KBM-7 (cell line): Measurements from ENCODE around the gene INSM1.
"Not testable (repeated sequence)": the region's sequence is repeated elsewhere in the genome, so short reads cannot be mapped to it uniquely, and the experiment has no call there.

ENCODE experiments used
- DNase-seq: peaks from one replicate; pipeline ENCODE4 v3.0.0-alpha.2; 2015
- in situ Hi-C: fragments of 300-500 bp; cut with MboI; formaldehyde crosslinking; loops from 2 replicates; pipeline ENCODE4 v1.14.3; 2020; ENCODE audit warnings: low sequenced_read_pairs, low pct_unique_long_range_greater_than_20kb, mixed read lengths

The INSM1 gene, protein sequence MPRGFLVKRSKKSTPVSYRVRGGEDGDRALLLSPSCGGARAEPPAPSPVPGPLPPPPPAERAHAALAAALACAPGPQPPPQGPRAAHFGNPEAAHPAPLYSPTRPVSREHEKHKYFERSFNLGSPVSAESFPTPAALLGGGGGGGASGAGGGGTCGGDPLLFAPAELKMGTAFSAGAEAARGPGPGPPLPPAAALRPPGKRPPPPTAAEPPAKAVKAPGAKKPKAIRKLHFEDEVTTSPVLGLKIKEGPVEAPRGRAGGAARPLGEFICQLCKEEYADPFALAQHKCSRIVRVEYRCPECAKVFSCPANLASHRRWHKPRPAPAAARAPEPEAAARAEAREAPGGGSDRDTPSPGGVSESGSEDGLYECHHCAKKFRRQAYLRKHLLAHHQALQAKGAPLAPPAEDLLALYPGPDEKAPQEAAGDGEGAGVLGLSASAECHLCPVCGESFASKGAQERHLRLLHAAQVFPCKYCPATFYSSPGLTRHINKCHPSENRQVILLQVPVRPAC

DNA sequence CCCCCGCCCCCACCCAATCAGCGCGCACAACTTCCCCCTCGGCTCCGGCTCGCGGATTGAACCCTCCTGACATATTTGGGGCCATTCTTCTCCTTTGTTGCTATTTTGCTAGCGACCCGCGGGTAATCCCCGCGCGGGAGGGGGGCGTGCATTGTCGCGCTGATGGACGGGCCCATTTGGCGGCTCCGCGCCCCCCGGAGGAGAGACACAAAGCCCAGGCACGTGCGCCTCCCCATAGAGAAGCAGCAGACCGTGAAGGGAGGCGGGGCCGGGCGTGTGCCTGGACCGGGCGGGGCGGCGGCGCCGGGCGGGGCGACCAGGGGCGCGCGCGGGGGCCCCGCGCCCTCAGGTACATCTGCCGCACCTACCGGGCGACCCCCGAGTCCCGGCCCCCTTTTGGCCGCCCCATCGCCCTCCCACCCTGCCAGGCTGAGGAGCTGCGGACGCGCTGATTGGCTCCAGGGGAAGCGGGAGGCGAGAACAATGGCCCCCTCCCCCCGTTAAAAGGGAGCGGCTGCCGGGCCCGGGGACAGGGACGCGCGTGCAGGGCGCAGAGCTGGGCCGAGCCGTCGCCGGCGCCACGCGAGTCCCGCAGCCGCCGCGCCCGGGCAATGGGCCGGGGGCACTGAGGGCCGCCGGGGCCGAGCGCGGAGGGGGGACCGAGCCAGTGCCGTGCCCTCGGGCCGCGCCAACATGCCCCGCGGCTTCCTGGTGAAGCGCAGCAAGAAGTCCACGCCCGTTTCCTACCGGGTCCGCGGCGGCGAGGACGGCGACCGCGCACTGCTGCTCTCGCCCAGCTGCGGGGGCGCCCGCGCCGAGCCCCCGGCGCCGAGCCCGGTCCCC lies at the start of gene INSM1:
INSM1 (plus strand) TSS at position 530 of the 843 bp plus-strand sequence; CDS start at position 694, 164 bp downstream.
- in situ Hi-C loops: no loop called here
- DNase-seq: no peak

DNA sequence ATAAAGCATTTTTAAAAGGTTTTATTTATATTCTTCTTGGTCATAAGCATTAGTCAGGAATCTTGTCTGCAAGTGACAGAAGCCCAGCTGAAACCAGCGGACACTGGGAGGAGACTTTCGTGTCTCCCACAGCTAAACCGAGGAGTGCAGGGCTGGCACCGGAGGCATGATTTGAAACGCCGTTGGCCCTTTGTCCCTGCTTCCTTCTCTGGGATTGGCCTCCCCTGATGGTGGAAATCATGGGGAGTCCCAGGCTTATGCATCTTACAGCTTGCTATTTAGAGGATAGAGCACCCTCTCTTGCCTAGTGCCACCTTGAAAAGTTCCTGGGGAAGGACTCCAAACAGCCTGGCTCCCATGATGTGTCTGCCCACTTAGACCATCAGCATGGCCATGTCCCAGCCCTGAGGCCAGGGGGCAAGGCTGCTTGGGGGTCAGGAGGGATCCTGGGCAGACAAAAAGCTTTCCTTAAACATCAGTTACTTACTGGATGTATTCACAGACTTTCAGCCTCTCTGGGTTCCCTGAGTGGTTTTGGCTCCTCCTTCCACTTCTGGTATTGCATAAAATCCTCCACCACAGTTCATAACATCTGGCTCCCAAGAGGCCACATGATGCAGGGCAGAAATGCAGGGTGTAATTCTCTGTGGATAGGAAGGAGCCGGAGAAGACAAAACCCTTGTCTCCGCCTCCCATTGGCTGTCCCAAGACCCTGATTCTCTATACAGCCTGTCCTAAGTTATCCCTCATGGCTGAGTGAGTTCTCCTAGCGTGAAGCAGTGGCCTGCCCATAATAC lies 49.3 kb upstream of the INSM1 start:
- in situ Hi-C loops: no loop called here
- peak; percentile 9 for DNase-seq

DNA sequence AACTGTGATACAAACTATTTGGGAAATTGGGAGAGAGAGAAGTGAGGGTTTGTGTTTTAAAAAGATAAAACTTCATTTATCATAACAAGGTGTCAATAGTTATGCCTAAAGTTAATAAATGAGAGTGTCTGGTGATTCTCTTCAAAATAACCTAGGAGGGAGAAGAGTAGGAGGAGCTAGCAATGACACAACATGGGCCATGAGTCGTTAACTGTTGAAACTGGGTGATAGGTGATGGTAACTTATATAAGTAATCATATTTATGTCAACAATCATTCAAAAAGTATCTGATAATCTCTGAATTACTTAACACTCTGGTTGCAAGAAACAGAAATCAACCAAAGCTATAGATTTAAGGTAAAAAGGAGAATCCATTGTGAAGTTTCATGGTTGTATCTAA lies 46.8 kb upstream of the INSM1 start:
- DNase-seq: no peak
- in situ Hi-C loops: no loop called here

DNA sequence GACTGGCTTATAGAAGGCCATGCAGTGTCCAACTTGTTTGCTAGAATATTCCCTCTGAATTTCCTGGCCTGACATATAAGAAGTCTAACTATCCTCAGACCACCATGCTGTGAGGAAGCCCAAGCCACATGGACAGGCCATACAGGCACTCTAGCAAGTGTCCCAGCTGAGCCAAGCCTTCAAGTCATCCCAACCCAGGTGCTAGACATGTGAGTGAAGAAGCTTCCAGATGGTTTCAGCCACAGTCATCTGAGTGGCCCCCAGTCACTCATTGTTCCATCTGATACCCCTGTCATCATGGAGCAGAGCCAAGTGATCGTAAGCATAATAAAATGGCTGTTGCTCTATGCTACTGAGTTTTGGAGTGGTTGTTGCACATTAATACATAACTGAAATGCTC lies 46.0 kb upstream of the INSM1 start:
- DNase-seq: no peak
- in situ Hi-C loops: no loop called here

DNA sequence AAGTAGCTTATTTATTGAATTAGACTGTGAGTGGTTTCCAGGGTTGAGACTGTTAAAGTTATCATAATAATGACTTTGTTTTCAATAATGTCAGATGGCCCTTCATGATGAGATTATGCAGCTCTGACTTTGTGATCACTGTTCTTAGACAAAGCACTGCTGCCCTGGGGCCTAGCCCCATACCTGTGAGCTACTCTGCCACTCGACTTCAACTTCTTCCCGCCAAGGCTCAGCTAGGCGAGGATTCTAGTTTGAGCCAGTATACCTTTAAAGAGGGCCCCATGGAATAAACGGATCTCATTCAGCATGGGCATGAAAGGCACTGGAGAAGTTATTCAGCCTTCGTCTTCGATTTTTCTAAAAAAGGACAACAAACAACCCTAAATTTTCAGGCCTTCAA lies 45.0 kb upstream of the INSM1 start:
- no peak for DNase-seq
- in situ Hi-C loops: no loop called here

DNA sequence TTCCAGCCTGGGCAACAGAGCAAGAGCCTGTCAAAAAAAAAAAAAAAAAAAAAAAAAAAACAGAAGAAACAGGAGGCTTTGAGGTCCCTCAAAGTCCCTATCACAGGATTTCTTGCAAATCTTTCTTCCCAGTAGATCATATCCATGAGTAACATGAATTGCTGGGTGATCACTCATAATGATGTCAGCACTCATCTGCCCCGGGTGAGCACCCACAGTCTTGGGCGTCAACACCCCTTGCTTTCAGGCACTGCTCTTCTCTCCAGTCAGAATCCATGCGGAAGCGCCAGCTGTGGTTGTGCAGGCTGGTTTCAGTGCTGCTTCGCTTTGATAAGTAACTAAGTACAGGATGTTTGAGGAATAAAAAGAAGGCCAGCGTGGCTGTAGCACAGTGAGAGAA lies 40.2 kb upstream of the INSM1 start:
- in situ Hi-C loops: no loop called here
- no peak for DNase-seq

DNA sequence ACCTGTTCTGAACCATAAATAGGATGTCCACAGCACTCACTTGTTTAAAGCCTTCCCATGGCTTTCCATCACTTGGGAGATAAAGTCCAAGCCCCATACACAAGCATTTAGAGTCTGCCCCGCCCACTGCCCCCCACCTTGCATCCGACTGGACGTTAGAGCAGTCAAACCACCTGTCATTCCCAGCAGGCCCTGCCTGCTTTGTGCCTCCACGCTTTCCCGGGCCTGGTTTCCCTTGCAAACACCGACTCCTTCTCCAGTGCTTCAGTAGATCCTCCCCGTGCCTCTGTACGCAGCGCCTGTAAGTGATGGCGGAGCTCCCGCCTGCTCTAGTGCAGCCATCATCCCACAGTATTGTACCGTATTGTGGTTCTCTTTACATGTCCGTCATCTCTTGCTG lies 38.3 kb upstream of the INSM1 start:
- in situ Hi-C loops: no loop called here
- DNase-seq: no peak

DNA sequence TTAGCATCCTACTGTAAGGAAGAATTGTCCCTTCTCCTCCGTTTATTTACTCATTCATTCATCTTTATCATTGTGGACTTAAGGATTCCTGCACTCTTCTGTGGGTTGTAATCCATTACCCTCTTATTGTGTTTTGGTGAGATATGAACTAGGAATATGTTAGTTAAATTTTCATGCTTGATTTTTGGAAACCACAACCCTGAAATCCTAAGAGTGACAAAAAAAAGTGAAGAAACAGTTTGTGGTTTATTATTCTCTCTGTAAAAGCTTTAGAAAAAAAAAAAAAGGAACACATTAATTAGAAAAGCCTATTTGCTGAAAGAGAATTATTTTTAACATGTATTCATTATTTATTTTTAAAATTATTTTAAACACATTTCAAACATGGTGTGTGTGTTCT lies 36.7 kb upstream of the INSM1 start:
- in situ Hi-C loops: no loop called here

DNA sequence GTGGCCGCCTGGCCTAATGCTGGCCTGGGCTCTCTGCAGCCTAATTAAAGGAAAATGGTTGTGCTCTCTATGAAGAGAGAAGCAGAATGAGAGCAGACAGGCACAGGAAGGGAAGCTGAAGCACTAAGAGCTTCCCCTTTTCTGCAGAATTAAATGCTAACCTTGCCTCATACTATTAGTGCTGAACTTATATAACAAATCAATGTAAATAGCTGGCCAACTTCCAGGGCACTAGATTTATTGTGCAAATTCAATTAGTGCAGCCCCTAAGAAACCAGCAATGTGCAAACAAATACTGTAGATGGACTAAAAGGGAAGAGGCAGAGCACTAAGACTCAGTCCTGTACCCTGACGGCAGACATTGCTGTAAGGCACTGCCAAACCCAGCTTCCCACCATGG lies 36.1 kb upstream of the INSM1 start:
- in situ Hi-C loops: no loop called here
- peak; percentile 38 for DNase-seq

More for the DNA sequence above, 36.7 kb upstream of the INSM1 start:
- DNase-seq: no peak

DNA sequence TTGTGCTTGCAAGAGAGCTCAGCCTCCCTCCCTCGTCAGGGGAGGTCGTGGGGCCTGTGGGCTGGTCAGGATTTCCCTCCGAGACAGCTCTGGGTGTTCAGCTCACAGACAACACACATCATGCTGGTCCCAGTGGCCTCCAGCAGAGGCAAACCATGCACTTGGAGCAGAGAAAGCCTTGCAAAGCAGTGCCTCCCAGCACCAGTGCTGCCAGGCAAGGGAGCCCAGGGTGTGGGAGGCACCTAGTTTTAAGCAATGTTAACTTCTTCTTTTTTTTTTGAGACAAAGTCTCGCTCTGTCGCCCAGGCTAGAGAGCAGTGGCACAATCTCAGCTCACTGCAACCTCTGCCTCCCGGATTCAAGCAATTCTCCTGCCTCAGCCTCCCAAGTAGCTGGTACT lies 34.0 kb upstream of the INSM1 start:
- in situ Hi-C loops: no loop called here
- DNase-seq: no peak

DNA sequence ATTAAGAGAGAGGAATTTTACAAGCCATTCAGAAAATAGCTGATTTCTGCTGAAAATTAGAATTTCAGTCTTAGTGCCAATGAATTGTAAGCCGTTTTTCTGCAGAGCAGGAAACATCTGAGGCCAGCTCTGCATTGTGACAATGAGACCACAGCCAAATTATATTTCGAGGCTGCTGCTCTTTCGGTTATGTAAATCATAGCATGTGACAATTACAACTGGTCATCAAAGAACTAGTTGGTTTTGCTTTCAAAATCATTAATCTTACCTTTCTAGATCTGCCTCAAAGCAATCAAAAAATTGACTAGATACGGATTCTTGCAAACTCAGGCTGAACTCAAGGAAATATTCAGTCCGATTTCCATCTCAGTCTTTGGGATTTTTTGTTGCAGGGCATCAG lies 33.4 kb upstream of the INSM1 start:
- in situ Hi-C loops: no loop called here
- DNase-seq: no peak

DNA sequence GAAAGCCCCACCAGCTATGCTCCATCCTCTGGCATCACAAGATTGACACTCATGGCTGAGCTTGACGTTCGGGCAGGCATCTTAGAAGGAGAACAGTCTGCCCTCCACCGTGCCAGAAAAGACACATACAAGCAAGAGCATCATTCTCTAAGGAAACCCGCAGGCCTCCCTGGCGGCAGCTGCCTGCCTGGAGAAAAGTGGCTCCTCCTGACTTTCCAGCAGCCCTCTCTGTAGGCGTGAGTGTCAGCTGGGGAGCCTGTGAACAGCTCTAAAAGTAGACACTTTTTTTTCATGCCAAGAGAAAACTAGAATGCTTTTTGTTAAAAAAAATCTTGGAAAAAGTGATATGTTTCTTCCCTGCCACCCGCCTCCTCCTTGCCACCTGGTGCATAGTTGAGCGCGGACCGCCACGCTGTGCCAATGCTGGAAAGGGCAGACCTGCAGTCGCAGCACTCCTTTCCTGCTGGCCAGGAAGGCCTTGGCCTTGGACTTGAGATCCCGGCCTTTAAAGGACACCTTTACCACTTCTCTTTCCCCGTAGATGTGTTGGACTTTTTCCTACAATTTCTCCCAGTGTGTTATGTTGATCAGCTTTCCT lies 29.7 kb upstream of the INSM1 start:
- no peak for DNase-seq

DNA sequence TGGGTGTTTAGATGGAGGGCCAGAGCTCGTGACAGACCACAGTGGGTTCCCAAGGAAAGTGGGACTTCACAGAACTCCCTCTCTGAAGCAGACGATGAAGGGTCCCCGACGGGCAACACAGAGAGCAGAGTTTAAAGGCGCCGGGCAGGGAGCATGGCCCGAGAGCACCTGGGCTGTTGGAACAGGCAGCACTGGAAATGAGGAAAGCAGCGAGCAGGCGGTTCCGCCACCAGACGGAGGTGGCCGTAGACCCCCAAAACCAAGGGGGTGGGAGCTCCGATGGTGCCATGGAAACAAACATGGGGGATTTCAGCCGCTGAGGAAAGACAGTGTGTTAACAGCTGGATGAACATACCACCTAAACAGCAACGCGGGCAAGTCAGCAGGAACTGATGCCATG lies 27.5 kb upstream of the INSM1 start:
- in situ Hi-C loops: no loop called here
- DNase-seq: no peak

More for the DNA sequence above, 29.7 kb upstream of the INSM1 start:
- in situ Hi-C loops: no loop called here

DNA sequence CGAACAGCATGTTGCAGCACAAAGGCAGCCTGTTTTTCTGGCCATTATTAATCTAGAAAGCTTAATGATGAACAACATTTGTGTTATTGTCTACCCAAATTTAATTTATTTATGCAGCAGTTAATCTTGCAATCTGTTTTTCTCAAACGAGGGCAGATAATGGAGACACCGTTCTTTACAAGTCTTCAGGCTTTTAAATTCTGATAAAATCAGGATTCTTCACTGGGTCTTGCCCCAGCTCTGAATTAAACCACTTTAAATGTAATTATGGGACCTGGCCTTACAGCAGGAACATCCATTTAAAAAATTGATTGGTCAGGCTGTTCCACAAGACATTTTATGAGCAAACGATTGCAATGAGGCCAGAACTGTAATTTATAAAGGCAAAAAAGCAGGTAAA lies 26.5 kb upstream of the INSM1 start:
- no peak for DNase-seq
- in situ Hi-C loops: no loop called here

DNA sequence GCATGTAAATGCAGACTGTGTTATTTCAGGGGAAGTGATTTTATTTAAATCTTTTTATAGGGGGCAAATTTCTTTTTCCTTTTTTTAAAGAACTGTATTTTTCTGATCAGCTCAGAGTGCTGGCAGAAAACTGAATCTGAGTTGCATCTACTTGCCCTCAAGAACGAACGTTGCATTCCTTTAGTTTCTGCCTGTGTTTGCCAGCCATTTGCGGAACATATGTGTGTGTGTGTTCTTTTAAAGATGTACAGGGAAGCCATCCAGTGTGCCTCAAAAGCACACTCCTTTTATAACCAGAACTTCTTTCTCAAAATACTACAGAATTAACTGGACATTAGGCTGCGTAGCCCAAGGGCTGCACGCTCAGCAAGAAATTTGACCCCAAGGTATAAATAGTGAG lies 25.8 kb upstream of the INSM1 start:
- DNase-seq: no peak
- in situ Hi-C loops: no loop called here

DNA sequence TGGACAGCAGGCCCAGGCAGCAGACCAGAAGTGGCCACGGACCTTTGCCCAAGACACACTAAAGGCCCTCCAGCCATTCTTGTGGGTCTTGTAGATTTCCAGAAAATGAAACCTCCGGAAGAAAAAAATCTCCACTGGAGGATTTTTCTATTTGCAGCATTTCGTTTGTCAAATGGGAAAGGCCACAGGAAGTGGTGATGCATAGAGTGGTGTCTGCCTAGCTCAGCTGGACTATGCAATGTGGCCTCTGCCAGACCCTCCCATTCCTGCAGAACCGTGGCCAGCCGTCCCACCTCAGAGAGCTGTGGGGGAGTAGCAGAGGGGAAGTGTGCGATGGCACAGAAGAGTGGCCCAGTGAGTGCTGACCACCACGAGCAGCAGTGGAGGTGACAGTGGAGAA lies 24.0 kb upstream of the INSM1 start:
- no peak for DNase-seq
- in situ Hi-C loops: no loop called here

DNA sequence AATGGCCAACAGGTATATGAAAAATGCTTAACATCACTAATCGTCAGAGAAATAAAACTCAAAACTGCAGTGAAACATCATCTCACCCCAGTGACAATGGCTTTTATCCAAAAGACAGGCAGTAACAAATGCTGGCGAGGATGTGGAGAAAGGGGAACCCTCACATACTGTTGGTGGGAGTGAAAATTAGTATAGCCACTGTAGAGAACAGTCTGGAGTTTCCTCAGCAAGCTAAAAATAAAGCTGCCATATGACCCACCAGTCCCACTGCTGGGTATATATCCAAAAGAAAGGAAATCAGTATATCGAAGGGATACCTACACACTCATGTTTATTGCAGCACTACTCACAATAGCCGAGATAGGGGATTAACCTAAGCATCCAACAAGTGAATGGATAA lies 23.4 kb upstream of the INSM1 start:
- in situ Hi-C loops: no loop called here
- no peak for DNase-seq

DNA sequence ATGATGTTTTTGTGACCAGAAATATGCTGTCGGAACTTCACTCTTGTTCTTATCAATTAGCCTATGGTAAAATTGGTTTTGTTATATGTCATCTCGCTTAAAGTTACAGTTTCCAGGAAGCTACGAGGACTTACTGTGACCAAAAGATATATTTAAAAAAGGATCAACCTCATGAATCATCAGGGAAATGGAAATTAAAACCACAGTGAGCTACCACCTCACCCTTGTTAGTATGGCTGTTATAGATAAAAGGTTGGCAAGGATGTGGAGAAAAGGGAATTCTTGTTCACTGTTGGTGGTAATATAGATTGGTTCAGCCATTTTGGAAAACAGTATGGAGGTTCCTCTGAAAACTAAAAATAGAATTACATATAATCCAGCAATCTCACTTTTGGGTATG lies 14.3 kb upstream of the INSM1 start:
- no peak for DNase-seq
- in situ Hi-C loops: no loop called here

DNA sequence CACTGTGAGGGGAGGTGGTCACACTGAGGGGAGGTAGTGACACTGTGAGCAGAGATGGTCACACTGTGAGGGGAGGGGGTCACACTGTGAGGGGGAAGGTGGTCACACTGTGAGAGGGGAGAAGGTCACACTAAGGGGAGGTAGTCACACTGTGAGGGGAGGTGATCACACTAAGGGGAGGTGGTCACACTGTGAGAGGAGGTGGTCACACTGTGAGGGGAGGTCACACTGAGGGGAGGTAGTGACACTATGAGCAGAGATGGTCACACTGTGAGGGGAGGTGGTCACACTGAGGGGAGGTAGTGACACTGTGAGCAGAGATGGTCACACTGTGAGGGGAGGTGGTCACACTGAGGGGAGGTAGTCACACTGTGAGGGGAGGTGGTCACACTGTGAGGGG lies 12.4 kb upstream of the INSM1 start:
- DNase-seq, in situ Hi-C loops: not testable (repeated sequence)
